NCI-H510A (cell line): ENCODE data around the gene UBE3B.
A peak's percentile ranks its signal among the peaks of the same experiment; 100 is the strongest.

Source experiments
- DNase-seq: peaks from one replicate; lab custom pipeline; 2025; lab: John Stamatoyannopoulos, UW

UBE3B gene

DNA sequence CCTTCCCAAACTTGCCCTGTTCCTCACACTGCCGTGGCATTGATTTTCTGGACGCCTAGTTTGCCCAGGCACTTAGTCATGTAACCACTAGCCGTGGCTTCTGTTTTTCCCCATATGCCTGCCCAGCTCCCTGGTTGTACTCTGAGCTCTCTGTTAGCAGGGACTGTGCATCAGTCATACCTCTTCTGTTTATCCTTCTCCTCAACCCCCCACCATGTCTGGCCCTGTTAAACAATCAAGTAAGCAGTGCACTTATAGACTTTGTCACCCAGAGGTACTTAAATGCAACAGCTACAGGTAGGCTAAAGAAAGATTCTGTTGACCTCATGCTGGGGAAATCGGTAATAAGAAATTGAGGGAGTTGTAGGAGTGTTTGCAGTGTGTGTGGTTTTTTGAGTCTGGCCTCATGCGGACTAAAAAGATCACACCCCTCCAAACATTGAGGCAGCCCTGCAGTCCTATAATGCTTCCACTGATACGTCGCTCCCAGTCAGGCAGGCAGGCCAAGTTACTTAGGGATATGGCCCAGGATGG lies 17.0 kb downstream of the UBE3B start:
- DNase-seq: no peak

DNA sequence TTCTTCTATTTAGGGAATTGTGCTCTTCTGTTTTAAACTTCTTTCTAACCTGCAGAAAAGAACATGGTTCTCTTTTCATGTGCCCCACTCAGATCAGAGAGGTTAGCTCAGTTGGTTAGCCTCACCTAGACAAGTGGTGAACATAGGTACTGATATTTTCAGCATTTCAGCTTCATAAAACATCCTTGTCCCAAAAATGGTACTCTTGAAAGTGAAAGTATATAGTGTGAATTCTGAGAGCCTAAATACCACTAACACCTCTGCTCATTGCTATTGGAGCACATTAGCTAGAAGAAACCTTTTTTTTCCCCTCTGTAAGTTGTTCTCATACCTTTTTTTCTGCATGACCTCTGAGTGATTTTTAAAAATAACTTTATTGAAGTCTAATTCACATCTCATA lies 17.6 kb downstream of the UBE3B start:
- no peak for DNase-seq

DNA sequence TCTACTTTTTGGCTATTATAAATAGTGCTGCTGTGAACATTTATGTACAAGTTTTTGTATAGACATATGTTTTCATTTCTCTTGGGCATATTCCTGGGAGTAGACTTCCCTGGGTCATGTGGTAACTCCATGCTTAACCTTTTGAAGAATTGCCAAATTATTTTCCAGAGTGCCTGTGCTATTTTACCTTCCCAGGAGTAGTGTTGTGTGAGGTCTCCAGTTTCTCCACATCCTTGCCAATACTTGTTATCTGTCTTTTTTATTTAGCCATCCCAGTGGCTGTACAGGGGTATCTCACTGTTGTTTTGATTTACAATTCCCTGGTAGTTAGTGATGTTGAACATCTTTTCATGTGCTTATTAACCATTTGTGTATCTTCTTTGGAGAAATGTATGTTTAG lies 18.9 kb downstream of the UBE3B start:
- DNase-seq: no peak

DNA sequence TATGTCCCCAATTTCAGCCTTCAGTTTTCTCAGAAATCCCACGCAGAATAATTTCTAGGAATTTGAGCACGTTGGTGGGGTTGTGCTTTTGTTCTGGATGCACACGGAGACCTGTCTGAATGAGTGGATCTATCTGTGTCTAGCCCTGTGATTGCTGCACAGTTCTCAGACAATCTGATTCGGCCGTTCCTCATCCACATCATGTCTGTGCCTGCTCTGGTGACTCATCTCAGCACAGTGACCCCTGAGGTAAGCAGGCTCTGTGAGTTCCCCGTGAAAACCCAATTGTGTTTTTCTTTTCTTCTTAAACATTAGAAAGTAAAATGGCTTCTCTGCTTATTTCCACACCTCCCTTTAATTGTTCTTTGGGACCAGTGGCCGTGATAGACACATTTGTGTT lies 20.2 kb downstream of the UBE3B start:
- no peak for DNase-seq

DNA sequence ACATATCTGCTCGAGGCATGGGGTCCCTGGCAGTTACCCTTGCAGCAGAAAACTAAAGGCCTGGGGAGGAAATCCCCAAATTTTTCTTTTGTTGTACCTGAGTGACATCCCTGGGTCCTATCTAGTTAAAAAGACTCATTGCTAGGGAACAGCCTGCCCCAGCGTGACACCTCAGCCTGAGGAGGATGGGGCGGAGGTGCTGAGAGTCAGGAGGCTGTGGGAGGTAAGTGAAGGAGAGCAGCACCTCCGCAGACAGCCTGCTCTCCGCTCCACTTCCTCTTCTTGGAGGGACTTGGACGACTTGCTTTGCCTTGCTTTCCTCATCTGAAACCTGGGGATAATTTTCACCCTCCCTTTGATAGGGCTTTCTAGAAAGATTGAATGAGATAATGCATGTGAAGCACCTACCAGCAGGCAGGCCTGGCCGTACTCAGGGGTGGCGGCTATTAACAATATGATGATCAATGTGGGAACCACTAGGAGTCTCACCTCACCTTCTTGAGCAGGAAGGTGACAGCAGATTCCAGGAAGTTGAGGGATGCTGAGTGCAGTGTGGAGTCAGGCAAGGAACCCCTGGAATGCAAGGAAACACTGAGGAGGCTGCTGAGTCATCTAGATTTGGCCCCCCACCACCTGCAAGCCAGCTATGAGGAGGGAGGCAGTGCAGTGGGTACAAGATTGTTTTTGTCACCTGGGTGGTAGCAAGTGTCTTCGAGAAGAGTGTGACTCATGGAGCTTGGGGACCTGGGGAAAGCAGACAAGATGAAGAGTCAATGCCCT lies 23.2 kb downstream of the UBE3B start:
- DNase-seq: no peak

DNA sequence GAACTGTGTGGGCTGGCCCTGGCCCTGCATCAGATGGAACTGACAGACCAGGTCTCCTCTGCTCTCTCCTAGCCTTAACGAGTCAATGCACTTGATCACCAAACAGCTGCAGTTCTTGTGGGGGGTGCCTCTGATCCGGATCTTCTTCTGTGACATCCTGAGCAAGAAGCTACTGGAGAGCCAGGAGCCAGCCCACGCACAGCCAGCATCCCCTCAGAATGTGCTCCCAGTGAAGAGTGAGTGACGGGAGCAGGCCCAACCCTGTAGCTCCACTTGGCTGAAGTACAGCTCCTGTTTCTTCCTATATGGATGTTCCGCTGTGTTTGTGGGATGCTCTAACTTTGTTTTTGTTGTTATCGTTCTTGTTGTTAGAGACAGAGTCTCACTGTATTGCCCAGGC lies 23.9 kb downstream of the UBE3B start:
- DNase-seq: no peak

DNA sequence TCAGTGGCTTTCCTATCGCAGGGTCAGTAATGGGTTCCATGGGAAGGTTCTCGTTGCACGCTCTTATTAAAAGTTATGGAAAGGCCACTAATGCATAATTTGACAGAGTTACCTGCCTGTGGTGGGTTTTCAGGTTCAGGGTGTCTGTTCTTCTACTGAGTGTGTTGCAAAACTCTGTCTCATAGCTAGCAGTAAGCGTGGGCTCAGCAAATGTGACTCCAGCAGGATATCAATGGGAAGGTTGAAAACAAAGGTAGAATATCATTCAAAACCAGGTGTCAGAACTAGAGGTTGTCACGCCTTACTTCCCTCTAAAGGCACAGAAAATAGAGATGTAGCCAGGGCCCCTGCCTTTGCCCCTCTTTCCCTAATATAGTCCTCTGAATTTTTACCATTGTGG lies 24.9 kb downstream of the UBE3B start:
- no peak for DNase-seq

DNA sequence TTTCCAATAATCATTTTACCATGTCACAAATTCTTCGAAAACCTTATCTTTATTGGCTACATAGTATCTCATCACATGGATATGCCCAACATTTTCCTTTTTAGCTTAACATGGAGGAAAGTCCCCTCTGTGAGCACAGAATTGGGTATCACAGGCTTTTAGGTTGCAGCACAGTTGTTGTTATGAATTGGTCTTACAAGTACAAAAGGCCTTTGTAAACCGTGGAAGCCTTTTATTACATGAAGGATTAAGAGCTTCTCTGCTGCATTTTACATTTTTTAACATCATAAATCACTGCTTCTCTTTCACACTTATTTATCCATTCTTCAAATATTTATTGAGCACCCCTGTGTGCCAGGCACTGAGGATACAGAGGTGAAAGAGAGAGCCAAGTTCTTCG lies 26.2 kb downstream of the UBE3B start:
- no peak for DNase-seq

DNA sequence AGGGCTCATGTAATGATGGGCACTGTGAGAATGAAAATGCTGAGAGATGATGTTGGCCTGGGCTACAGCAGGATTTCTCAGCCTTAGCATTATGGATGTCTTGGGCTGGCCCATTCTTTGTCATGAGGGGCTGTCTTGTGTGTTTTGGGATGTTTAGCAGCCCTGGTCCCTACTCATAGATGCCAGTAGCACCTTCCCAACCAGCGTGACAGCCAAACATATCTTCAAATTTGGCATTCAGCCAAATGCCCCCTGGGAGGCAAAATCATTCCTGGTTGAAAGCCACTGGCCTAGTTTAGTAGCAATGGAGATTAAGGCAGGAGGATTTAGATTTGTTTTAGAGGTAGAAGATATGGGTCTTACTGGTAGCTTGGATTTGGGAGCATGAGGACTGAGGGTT lies 26.6 kb downstream of the UBE3B start:
- DNase-seq: no peak

DNA sequence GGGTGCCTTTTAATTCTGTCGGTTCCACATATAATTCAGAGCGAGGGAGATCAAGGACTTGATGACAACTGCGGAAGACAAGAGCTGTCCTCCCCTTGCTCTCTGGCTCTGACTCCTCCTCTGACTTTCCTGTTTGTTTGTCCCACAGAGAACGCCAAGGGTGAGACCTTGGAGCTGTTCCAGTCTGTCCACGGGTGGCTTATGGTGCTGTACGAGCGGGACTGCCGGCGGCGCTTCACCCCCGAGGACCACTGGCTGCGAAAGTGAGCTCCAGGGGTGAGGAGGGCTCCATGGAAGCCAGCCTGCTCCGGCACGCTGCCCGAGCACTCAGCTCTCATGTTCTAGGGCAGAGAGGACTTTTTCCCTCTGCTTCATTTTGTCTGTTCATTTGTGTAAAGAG lies 32.8 kb downstream of the UBE3B start:
- no peak for DNase-seq

DNA sequence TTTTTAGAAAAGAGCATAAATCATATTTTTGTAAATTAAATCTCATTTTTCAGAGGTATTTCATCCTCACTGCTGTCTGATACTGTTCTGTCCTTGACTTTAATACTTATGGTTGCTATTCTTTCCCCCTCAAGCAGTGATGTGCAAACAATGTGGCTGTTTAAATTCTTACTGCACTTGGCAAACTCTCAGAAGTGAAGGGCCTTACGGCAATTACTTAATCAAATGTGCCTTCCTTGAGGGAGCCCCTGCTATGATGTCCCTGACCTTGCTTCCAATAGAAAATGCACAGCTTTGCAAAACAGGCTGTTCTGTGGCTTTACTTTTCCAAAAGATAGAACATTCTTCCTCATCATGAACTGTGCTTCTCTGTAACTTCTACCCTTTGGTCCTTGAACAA lies 35.2 kb downstream of the UBE3B start:
- no peak for DNase-seq

DNA sequence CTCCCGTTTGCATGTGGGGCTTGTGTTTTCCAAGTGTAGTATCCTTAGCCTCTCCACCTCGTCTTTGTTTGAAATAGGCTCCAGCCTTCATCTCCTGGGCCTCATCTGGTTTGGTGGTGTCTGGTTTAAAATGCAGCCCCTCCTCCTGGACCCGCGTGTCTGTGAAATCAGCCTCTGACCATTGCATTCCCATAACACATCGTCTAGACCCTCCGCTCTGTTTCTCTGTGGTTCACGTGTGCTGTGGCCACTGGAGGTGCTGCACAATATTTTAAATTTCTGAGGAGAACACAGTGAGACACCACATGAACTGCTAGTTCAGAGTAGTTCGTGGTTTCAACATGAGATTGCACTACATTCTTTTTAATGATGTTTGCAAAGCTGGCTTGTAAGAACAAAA lies 35.6 kb downstream of the UBE3B start:
- DNase-seq: no peak

DNA sequence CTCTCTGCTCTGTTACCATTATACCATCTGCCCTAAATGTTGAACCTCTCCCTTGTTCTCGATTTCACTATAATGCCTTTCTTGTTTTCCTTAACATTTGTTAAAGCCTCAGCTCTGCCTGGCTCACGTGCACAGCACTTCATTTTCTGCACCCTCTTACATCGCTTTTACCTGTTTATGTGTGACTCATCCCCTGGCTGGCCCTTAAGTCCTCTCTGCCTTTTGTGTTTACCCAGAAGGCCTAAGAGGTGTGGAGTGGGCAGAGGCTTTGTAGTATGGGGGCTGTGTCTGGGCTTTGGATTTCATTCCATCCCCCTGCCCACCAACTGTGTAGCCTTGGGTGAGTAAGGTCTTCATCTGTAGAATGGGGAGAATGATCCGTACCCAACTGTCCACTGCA lies 36.5 kb downstream of the UBE3B start:
- DNase-seq: peak; percentile 50

DNA sequence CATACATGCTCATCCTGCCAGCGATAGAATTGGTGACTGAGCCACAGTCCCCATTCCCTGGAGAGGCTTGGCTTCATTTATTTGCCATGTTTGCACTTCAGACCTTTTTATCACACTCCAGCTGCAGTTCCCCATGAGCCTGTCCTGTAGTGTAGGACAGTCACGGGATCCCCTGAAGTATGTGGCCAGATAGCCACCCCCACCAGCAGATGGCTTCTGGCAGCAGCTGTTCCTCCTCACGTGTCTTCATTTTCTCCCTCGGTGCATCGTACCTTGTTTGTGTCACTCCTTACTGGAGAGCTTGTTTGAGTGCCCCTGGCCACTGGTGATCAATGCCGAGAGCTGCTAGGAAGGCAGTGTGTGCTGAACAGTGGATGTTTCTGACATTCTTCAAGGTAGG lies 40.2 kb downstream of the UBE3B start:
- DNase-seq: peak; percentile 90

DNA sequence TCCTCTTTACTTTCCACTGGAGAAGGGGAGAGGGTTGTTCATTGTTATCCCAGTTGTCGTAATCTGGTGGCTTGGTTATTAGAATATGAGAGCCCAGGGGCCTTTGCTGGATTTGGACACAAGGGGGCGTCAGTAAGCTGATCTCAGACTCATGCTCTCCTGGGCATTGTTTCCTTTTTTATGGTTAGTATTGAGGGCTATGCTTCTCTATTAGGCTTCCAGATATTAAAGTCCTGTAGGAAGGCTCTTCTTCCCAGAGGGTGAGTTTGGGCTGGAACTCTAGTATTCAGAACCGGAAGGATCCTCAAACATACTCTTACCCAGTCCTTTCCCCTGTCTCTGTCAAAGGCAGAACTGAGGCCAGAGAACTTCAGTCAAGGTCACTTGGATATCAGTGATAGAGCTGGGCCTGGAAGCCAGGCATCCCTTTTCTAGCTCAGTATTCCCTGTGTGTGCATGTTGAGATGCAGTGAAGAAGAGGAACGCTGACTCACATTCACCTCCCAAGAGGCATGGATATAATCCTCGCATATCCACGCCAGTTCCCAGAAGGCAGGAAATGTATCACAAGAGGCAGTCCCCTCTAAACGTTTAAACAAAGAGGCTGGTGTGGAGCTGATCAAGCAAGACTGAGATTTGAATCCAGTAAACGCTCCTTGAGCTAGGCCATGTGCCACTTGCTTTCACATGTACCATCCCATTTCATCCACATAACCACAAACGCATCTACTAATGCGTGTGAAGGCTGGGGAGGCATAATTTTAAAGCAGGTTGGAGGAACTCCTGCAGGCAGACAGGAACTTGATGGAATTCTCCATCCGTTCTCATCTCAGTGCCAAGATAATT lies 41.6 kb downstream of the UBE3B start:
- DNase-seq: peak; percentile 31

DNA sequence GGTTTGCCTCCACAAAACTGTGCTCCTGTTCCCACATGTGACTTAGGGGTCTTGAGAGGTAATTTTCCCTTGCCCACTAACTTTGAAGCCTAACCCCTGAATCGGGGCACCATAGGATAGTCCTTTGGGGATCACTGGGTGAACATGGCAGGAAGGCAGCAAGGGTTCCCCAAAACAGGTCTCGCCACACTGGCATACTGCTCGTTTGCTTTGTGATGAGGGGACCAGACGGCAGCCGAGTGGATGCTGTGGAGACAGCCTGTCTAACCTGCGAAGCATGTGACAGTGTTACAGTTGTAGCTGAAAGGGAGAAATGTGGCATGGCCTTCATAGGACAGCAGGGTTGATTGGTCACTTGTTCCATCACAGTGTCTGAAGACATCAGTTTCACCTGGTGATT lies 42.4 kb downstream of the UBE3B start:
- DNase-seq: no peak

DNA sequence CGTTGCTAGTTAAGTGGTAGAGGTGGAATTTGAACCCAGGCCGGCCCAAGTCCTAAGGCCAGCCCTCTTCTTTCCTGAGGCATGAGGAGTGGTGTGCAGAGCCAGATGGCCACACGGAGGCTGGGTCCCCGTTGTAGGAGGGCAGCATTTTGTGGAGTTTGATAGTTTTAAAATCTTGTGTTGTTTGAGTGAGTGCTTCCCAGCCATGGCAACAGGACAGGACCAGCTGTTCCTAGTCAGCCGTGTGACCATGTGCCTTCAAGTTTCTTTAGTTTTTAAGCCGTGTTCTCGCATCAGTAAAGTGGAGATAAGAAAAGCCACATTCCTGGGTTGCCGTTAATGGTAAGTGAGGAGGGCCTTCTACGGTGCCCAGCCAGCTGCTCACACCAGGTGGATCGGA lies 44.4 kb downstream of the UBE3B start:
- no peak for DNase-seq

DNA sequence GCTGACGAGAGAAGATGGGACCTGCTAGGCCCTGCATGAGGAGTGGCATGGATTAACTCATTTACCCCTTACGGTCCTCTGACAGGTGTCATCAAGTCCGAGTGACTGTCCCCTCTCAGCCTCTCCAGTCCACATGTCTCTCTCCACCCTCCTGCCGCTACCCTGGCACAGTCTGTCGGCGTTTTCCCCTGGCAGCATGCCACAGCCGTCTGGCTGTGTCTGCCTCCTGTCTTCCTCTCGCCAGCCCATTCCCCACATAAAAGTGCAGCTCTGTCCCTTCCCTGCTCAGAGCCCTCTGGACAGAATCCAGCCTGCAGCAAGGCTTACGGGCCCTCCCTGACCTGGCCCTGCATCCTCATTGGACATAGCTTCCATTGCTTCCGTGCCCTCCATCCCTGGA lies 45.6 kb downstream of the UBE3B start:
- no peak for DNase-seq

DNA sequence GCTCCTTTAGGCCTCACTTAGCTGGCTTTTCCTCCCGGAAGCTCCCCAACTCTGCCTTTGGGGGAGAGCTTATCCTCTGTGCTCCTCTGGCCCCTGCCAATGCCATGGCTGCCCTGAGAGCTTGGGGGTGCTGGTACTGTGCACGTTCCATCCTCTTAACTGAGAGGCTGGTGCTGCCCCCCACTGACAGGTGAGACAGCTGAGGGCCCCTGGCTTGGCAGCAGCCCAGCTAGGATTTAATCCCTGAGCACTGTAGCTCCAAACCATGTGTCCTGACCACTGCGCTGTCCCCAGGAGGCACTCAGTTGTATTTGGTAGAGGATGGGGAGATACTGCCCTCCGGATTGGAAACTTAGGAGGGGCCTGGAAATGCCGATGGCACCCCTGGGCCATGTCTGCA lies 46.1 kb downstream of the UBE3B start:
- no peak for DNase-seq

DNA sequence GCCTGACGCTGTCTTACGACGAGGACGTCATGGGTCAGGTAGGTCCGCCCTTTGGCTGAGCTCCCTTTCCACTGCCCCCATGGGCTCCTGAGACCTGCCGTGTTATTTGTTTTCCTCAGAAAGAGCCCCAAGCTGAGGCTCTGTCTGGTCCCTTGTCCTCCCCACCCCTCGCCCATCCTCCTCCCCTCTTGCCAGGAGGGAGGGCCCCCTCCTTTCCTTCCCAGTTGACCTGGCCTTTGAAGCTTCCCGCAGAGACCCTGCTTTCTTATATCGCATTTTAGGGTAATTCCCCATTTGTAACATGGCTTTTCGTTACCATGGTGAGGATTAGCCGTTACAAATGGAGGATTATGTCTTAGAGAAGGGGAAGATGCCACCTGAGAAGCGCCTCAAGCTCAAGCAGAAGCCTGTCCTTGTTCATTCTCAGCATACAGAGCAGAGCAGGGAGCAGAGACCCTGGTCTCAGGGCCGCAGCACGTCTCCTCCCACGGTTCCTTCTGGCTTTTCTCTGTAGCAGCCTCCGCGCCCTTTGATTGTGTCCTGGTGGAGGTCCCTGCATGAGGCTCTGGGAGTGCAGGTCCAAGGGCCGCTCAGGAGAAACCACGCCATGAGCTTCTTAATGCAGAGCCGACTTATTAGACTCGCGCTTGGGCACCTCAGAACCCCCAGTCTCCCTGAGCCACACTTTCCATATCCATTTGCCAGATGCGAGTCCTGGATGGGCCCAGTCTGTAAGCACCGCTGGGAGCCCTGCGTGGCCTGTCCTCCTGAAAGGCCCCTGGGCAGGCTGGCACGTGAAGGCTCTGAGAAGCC lies 47.2 kb downstream of the UBE3B start:
- DNase-seq: no peak

DNA sequence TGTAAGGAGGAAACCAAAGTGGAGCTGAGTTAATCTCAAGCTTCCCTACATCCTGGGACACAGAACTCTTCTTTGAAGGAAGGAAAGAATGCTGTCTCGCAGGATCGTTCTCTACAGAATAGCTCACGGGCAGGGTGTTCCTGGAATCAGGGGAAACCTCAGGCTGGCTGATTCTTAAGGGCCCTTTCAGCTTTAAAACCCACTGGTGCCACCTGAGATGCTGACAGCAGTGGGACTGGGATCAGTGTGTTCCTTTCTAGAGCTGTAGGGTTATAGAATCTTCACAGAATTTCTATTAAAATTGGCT lies 47.8 kb downstream of the UBE3B start:
- no peak for DNase-seq

DNA sequence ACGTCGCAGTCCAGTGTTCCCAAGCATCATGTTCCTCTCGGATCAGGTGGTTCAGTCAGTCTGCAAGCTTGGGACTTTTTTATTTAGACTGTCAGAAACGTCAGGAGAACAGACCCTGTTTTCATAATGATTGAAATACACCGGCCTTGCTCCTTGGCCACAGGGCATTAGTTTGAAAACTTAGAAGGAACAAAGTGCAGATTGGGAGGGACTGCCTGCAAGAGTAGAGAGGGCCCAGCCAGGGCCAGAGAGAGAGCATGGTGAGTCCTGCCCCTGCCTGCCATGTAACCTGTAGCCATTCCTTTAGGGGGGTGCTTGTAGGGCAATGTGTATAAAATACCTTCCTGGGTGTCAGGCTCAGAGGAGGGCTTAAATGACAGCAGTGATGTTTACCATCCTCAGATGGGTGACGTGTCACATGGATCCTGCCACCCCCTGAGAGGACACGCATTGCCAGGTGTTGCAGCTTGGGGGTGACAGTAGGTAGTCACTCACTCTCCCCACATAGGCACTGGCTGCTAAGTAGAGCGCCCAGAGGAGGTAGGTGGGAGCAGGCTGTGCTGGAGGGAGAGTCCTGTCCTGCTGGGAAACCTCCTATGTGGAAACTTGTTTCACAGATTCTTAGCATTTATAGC lies 50.2 kb downstream of the UBE3B start:
- DNase-seq: no peak
